HEK293T (cell line): ENCODE results near the gene ZIM2.

Experiments used
- ARNT ChIP-seq: fragments of 450-650 bp; IDR thresholded peaks from 2 replicates; pipeline ENCODE4 v1.6.1; 2017; ENCODE audit warnings: mild to moderate bottlenecking
- BHLHE40 ChIP-seq: fragments of 450-650 bp; IDR thresholded peaks from 2 replicates; pipeline ENCODE4 v1.6.1; 2016; ENCODE audit warnings: mild to moderate bottlenecking, moderate library complexity, borderline replicate concordance
- CTBP1 ChIP-seq: fragments of 450-650 bp; IDR thresholded peaks from 2 replicates; pipeline ENCODE4 v1.6.1; 2016; ENCODE audit warnings: borderline replicate concordance
- ELF4 ChIP-seq: fragments of 450-650 bp; IDR thresholded peaks from 2 replicates; pipeline ENCODE4 v1.6.1; 2017; ENCODE audit warnings: antibody characterized with exemption
- FOXM1 ChIP-seq: fragments of 450-650 bp; IDR thresholded peaks from 2 replicates; pipeline ENCODE4 v1.6.1; 2017; ENCODE audit warnings: mild to moderate bottlenecking, borderline replicate concordance
- HDGF ChIP-seq: fragments of 450-650 bp; IDR thresholded peaks from 2 replicates; pipeline ENCODE4 v1.6.1; 2017; ENCODE audit warnings: antibody characterized with exemption, borderline replicate concordance
- PKNOX1 ChIP-seq: fragments of 450-650 bp; IDR thresholded peaks from 2 replicates; pipeline ENCODE4 v1.6.1; 2016
- SP1 ChIP-seq: fragments of 450-650 bp; IDR thresholded peaks from 2 replicates; pipeline ENCODE4 v1.6.1; 2017

DNA sequence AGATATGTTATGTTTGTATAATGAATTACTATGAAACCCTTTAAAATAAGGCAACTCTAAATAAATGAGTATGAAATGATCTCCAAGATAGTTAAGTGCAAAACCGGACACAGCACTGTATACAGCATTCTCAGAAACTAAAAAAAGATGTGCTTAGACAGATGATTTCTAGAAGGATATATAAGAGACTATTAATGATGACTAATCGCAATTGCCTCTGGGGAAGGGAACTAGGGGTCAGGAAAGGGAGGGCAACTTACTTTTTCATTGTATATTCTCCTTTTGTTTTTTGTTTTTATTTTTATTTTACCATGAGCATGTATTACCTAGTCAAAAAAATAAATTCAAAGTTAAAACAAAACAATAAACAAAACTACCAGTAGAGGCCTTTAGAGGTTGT, 12.8 kb downstream of the ZIM2 start:
- TF ChIP-seq HDGF, result no peak
- TF ChIP-seq BHLHE40, result no peak
- no peak for TF ChIP-seq SP1
- no peak for TF ChIP-seq PKNOX1
- no peak for TF ChIP-seq FOXM1
- no peak for TF ChIP-seq CTBP1
- TF ChIP-seq ELF4, result no peak
- TF ChIP-seq ARNT, result no peak
